ENCODE data around the gene ISLR.

The ISLR gene

DNA sequence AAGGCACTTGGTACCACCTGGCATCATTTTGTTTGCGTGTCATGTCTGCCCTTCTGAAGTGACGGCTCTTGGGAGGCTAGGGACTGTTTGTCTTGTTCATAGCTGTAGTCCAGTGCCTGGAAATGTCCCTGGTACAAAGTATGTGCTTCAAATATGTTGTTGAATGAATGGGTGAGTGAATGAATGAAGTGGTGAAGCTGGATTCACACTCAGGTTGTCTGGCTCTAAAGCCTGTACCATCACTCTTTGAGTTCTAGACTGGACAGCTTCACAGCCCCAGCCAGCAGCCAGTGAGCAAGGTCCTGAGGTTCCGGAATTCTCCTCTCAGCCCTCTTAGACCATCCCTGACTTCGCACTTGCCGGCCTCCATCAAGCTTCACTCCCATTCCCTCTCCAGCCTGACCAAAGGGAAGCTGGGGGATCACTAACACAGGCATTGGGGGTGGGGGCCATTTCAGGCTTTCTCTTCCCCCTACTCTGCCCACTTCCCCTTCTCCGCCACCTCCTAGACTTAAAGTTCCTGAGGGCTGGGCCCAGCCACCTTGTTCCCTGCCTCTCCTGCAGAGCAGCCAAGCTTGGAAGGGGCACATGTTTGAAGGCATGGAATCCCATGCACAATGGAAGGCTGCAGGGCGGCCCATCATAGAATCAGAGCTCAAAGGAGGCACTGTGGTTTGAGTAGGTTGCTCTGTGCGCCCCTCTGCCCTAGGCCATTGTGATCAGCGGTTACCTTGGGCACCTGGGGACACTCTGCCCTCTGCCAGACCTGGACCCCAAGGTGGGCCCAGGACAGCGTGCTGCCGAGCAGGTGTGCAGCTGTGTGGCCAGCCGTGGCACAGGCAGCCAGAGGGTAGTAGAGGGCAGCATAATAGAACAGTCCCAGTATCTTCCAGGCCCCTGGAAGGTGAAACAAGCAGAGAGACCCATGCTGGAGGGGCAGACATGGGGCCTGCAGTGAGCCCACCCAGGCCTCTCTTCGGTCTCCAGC, 21.4 kb downstream of the ISLR start (continued):
- no peak for TF ChIP-seq ZNF629 (tag by site-specific recombination; IDR thresholded peaks at IDR 0.05)
- TF ChIP-seq ZFP41 (tag by site-specific recombination; IDR thresholded peaks at IDR 0.05; ENCODE audit: borderline replicate concordance) = no peak
- TF ChIP-seq ZBTB21 (tag by site-specific recombination; IDR thresholded peaks at IDR 0.05) = no peak

DNA sequence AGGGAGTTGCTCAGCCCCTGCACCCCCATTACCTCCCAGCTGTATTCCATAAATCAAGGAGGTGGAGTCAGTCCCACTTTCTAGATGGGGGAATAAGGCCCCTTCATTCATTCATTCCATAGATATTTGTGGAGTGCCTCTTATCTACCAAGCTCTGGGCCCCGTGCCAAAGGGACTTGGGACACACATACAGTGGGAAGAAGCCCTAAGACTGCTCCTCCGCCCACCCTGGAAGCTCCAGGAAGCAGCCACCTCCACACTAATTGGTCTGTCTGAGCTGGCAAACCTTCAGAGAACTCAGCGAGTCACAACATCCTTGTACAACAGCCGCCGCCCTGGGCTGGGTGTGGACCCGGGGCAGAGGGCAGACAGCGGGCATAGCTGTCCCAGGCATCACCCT, 22.7 kb downstream of the ISLR start:
- POLR2A ChIA-PET = interaction anchor here (0.7 to 2.7 kb wide), 12 partner anchors 8 to 213 kb away, joined by 3 to 18 read pairs (median 5); partner anchors contain the start of gene ISLR
- Histone ChIP-seq H3K27ac (ENCODE audit: extremely low read depth, low read depth, low read length) (peak overlapping the region; percentile 61; the same call in 1 of the 2 replicates), H3K4me1 (ENCODE audit: control insufficient read depth, insufficient read depth, low read length) (peaks cover 31% of the 10 kb centered on the region)
- TF ChIP-seq, protein P1, sequence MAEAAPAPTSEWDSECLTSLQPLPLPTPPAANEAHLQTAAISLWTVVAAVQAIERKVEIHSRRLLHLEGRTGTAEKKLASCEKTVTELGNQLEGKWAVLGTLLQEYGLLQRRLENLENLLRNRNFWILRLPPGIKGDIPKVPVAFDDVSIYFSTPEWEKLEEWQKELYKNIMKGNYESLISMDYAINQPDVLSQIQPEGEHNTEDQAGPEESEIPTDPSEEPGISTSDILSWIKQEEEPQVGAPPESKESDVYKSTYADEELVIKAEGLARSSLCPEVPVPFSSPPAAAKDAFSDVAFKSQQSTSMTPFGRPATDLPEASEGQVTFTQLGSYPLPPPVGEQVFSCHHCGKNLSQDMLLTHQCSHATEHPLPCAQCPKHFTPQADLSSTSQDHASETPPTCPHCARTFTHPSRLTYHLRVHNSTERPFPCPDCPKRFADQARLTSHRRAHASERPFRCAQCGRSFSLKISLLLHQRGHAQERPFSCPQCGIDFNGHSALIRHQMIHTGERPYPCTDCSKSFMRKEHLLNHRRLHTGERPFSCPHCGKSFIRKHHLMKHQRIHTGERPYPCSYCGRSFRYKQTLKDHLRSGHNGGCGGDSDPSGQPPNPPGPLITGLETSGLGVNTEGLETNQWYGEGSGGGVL (tag by site-specific recombination; IDR thresholded peaks at IDR 0.05) = peak; percentile 70
- TF ChIP-seq ZBTB8A (tag by site-specific recombination; IDR thresholded peaks at IDR 0.05) = peak; percentile 48
- TF ChIP-seq, protein P2, sequence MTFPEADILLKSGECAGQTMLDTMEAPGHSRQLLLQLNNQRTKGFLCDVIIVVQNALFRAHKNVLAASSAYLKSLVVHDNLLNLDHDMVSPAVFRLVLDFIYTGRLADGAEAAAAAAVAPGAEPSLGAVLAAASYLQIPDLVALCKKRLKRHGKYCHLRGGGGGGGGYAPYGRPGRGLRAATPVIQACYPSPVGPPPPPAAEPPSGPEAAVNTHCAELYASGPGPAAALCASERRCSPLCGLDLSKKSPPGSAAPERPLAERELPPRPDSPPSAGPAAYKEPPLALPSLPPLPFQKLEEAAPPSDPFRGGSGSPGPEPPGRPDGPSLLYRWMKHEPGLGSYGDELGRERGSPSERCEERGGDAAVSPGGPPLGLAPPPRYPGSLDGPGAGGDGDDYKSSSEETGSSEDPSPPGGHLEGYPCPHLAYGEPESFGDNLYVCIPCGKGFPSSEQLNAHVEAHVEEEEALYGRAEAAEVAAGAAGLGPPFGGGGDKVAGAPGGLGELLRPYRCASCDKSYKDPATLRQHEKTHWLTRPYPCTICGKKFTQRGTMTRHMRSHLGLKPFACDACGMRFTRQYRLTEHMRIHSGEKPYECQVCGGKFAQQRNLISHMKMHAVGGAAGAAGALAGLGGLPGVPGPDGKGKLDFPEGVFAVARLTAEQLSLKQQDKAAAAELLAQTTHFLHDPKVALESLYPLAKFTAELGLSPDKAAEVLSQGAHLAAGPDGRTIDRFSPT (tag by site-specific recombination; IDR thresholded peaks at IDR 0.05) = no peak
- TF ChIP-seq, protein P3, sequence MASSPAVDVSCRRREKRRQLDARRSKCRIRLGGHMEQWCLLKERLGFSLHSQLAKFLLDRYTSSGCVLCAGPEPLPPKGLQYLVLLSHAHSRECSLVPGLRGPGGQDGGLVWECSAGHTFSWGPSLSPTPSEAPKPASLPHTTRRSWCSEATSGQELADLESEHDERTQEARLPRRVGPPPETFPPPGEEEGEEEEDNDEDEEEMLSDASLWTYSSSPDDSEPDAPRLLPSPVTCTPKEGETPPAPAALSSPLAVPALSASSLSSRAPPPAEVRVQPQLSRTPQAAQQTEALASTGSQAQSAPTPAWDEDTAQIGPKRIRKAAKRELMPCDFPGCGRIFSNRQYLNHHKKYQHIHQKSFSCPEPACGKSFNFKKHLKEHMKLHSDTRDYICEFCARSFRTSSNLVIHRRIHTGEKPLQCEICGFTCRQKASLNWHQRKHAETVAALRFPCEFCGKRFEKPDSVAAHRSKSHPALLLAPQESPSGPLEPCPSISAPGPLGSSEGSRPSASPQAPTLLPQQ (tag by site-specific recombination; IDR thresholded peaks at IDR 0.05) = peak; percentile 69; the same call in 1 of the 2 replicates
- TF ChIP-seq ZNF670 (tag by site-specific recombination; IDR thresholded peaks at IDR 0.05; ENCODE audit: low read depth) = no peak
- TF ChIP-seq ZFHX2 (tag by site-specific recombination; conservative IDR thresholded peaks at IDR 0.05) = peak; percentile 98
- peak; percentile 93 for TF ChIP-seq KLF1 (tag by site-specific recombination; IDR thresholded peaks at IDR 0.05)
- TF ChIP-seq ZNF202 (tag by site-specific recombination; IDR thresholded peaks at IDR 0.05; ENCODE audit: borderline replicate concordance) = no peak
- TF ChIP-seq ZEB2 (tag by site-specific recombination; IDR thresholded peaks at IDR 0.05) = 0 out of 2 replicates have a peak, but pooled peaks have one; percentile 27
- no peak for TF ChIP-seq ZNF473 (tag by site-specific recombination; IDR thresholded peaks at IDR 0.05)
- TF ChIP-seq, protein P4, sequence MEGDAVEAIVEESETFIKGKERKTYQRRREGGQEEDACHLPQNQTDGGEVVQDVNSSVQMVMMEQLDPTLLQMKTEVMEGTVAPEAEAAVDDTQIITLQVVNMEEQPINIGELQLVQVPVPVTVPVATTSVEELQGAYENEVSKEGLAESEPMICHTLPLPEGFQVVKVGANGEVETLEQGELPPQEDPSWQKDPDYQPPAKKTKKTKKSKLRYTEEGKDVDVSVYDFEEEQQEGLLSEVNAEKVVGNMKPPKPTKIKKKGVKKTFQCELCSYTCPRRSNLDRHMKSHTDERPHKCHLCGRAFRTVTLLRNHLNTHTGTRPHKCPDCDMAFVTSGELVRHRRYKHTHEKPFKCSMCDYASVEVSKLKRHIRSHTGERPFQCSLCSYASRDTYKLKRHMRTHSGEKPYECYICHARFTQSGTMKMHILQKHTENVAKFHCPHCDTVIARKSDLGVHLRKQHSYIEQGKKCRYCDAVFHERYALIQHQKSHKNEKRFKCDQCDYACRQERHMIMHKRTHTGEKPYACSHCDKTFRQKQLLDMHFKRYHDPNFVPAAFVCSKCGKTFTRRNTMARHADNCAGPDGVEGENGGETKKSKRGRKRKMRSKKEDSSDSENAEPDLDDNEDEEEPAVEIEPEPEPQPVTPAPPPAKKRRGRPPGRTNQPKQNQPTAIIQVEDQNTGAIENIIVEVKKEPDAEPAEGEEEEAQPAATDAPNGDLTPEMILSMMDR (tag by site-specific recombination; IDR thresholded peaks at IDR 0.05) = no peak
- no peak for TF ChIP-seq ZNF146 (tag by site-specific recombination; IDR thresholded peaks at IDR 0.05)
- TF ChIP-seq, protein P5, sequence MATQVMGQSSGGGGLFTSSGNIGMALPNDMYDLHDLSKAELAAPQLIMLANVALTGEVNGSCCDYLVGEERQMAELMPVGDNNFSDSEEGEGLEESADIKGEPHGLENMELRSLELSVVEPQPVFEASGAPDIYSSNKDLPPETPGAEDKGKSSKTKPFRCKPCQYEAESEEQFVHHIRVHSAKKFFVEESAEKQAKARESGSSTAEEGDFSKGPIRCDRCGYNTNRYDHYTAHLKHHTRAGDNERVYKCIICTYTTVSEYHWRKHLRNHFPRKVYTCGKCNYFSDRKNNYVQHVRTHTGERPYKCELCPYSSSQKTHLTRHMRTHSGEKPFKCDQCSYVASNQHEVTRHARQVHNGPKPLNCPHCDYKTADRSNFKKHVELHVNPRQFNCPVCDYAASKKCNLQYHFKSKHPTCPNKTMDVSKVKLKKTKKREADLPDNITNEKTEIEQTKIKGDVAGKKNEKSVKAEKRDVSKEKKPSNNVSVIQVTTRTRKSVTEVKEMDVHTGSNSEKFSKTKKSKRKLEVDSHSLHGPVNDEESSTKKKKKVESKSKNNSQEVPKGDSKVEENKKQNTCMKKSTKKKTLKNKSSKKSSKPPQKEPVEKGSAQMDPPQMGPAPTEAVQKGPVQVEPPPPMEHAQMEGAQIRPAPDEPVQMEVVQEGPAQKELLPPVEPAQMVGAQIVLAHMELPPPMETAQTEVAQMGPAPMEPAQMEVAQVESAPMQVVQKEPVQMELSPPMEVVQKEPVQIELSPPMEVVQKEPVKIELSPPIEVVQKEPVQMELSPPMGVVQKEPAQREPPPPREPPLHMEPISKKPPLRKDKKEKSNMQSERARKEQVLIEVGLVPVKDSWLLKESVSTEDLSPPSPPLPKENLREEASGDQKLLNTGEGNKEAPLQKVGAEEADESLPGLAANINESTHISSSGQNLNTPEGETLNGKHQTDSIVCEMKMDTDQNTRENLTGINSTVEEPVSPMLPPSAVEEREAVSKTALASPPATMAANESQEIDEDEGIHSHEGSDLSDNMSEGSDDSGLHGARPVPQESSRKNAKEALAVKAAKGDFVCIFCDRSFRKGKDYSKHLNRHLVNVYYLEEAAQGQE (tag by site-specific recombination; IDR thresholded peaks at IDR 0.05) = no peak
- TF ChIP-seq, protein P6, sequence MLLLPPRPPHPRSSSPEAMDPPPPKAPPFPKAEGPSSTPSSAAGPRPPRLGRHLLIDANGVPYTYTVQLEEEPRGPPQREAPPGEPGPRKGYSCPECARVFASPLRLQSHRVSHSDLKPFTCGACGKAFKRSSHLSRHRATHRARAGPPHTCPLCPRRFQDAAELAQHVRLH (tag by site-specific recombination; IDR thresholded peaks at IDR 0.05) = no peak
- no peak for TF ChIP-seq ZNF701 (tag by site-specific recombination; IDR thresholded peaks at IDR 0.05)
- peak; percentile 91 for TF ChIP-seq ZNF660 (tag by site-specific recombination; IDR thresholded peaks at IDR 0.05)
- peak; percentile 99 for TF ChIP-seq ZNF24 (tag by site-specific recombination; IDR thresholded peaks at IDR 0.05)
- no peak for TF ChIP-seq SCRT2 (tag by site-specific recombination; IDR thresholded peaks at IDR 0.05)
- peak; percentile 87 for TF ChIP-seq ZBTB48 (tag by site-specific recombination; IDR thresholded peaks at IDR 0.05)
- peak; percentile 98 for TF ChIP-seq EGR2 (tag by site-specific recombination; IDR thresholded peaks at IDR 0.05; ENCODE audit: low read depth)
- TF ChIP-seq SP7 (tag by site-specific recombination; IDR thresholded peaks at IDR 0.05) = peak; percentile 79

More for the DNA sequence above, 22.7 kb downstream of the ISLR start:
- Histone ChIP-seq H3K4me3 (ENCODE audit: low read depth, low read length) (no peak overlapping the region), H3K9me3 (ENCODE audit: control insufficient read depth, insufficient read depth, low read depth, low read length) (no peaks in the 10 kb centered on the region), H3K36me3 (ENCODE audit: control insufficient read depth in 2 of 2, insufficient read depth in 1 of 2, low read length in 2 of 2) (peaks cover 0 to 12% of the 10 kb centered on the region in 2 experiments; a peak in 1 of 3 replicates)
- CTCF ChIA-PET = interaction anchor here (0.6 to 5.3 kb wide), 11 partner anchors 9 to 127 kb away, joined by 3 to 38 read pairs (median 3); no protein-coding TSS in a partner anchor

Measured in HEK293 (cell line).